Testis (tissue), 3 donors: Measurements from ENCODE around the gene DPYD. TPM values are rescaled to one million over a fixed set of nuclear protein-coding genes. Genes with fewer than 3 reads are reported as not detected.

Experiments
- DNase-seq: peaks from one replicate; pipeline ENCODE4 v3.0.0-alpha.2; 2019
- H3K27ac ChIP-seq, 2 donors: fragments of 200-600 bp; sonication (generic); one replicate each; pipeline ENCODE4 v1.5.1; 2019
- H3K27me3 ChIP-seq: fragments of 200-600 bp; sonication (generic); one replicate; pipeline ENCODE4 v1.5.1; 2019
- H3K36me3 ChIP-seq: fragments of 200-600 bp; sonication (generic); one replicate; pipeline ENCODE4 v1.5.1; 2017; ENCODE audit warnings: low read depth; ENCODE audit errors: missing control alignments
- H3K4me1 ChIP-seq: fragments of 200-600 bp; sonication (generic); one replicate; pipeline ENCODE4 v1.5.1; 2019
- H3K4me3 ChIP-seq, 2 donors: fragments of 200-600 bp; sonication (generic); one replicate each; pipeline ENCODE4 v1.5.1; 2017 to 2019
- H3K9me3 ChIP-seq: fragments of 200-600 bp; sonication (generic); one replicate; pipeline ENCODE4 v1.5.1; 2017
- CTCF ChIP-seq, 3 experiments: fragments of 450-650 bp in 2 of 3; fragments of 200-600 bp in 1 of 3; sonication (generic) in 1 of 3; IDR thresholded peaks; one replicate each; pipeline ENCODE4 v1.5.1; 2016 to 2019; ENCODE audit warnings: antibody characterized with exemption in 3 of 3, mild to moderate bottlenecking in 2 of 3, moderate library complexity in 1 of 3
- POLR2A ChIP-seq: fragments of 450-650 bp; IDR thresholded peaks from one replicate; pipeline ENCODE4 v1.6.1; 2017; ENCODE audit warnings: antibody characterized with exemption, mild to moderate bottlenecking, moderate library complexity
- WGBS, 2 donors: methylation state at CpG; one replicate each; pipeline ENCODE4 v1.1.5; 2018; 5-methylcytosine and 5-hydroxymethylcytosine counted together
- intact Hi-C: fragments of 100-400 bp; cut with DNase I; formaldehyde crosslinking; loops from one replicate; pipeline ENCODE4 v1.15.1; 2023; ENCODE audit warnings: low total_unique reads
- polyA plus RNA-seq: library from polyadenylated mRNA; stranded (reverse); fragments of 350-450 nt; fragmentation: Illumina TruSeq; extraction: RNeasy Lipid Tissue Mini Kit (QIAGEN cat#74804); gene quantifications from one replicate; pipeline ENCODE4 v1.2.3, GENCODE V29; 2014; ENCODE audit warnings: low read depth, low replicate concordance; ENCODE audit not compliant: insufficient read depth
- total RNA-seq, 2 donors: library from RNA; depleted of rRNA; stranded (reverse); fragments of >200 nt; gene quantifications; one replicate each; pipeline ENCODE4 v1.2.3, GENCODE V29; 2016

Gene DPYD
- total and polyA plus RNA-seq, 3 donors from 2014 or later, result 6.7 to 14.7 (median 11.5) TPM

GRCh38 chr1:97820470-97821188 is 100.2 kb downstream of the DPYD start:
- DNase-seq, result no peak
- TF ChIP-seq POLR2A (no peak), CTCF (IDR thresholded peaks at IDR 0.05) (peak in 2 of 3 experiments; percentile 12 to 28)
- H3K27me3 ChIP-seq, result no peaks in the 10 kb centered on the region
- no peak overlapping the region for H3K4me3 ChIP-seq
- H3K27ac ChIP-seq, result no peak overlapping the region
- no peaks in the 10 kb centered on the region for H3K4me1 ChIP-seq
- H3K9me3 ChIP-seq, result no peaks in the 10 kb centered on the region
- H3K36me3 ChIP-seq, result no peaks in the 10 kb centered on the region
- intact Hi-C loops, result no loop called here
- 71 to 76% methylated on average over 6 of the region's 6 CpGs for WGBS, 2 donors

GRCh38 chr1:97816927-97817326 is 103.9 kb downstream of the DPYD start:
- Histone ChIP-seq H3K27me3 (no peaks in the 10 kb centered on the region), H3K36me3 (no peaks in the 10 kb centered on the region), H3K27ac (no peak overlapping the region), H3K9me3 (no peaks in the 10 kb centered on the region), H3K4me3 (no peak overlapping the region), H3K4me1 (no peaks in the 10 kb centered on the region)
- no peak for DNase-seq
- intact Hi-C loops, result no loop called here
- TF ChIP-seq POLR2A, result no peak
- TF ChIP-seq CTCF (IDR thresholded peaks at IDR 0.05), result no peak
- WGBS, 2 donors, result 51 to 75% methylated on average over 1 of the region's 1 CpG

GRCh38 chr1:97814804-97815203 is 106.0 kb downstream of the DPYD start:
- intact Hi-C loops, result no loop called here
- no peaks in the 10 kb centered on the region for H3K9me3 ChIP-seq
- TF ChIP-seq POLR2A (no peak), CTCF (IDR thresholded peaks at IDR 0.05) (no peak)
- H3K27me3 ChIP-seq, result no peaks in the 10 kb centered on the region
- DNase-seq, result no peak
- WGBS, 2 donors, result 88 to 100% methylated on average over 3 of the region's 3 CpGs
- H3K27ac ChIP-seq, result no peak overlapping the region
- no peaks in the 10 kb centered on the region for H3K4me1 ChIP-seq
- H3K4me3 ChIP-seq, result no peak overlapping the region
- H3K36me3 ChIP-seq, result no peaks in the 10 kb centered on the region

- no peak overlapping the region for H3K4me3 ChIP-seq
- H3K36me3 ChIP-seq, result no peaks in the 10 kb centered on the region
- no peaks in the 10 kb centered on the region for H3K4me1 ChIP-seq
- no peaks in the 10 kb centered on the region for H3K9me3 ChIP-seq
- intact Hi-C loops, result no loop called here
- no peaks in the 10 kb centered on the region for H3K27me3 ChIP-seq
- TF ChIP-seq POLR2A (no peak), CTCF (IDR thresholded peaks at IDR 0.05) (no peak)
- WGBS, 2 donors, result 89 to 95% methylated on average over 1 of the region's 1 CpG
- no peak for DNase-seq
- H3K27ac ChIP-seq, result no peak overlapping the region
These were observed 106.7 kb downstream of the DPYD start for GRCh38 chr1:97814121-97814520.

- no peaks in the 10 kb centered on the region for H3K36me3 ChIP-seq
- no peaks in the 10 kb centered on the region for H3K27me3 ChIP-seq
- H3K9me3 ChIP-seq, result no peaks in the 10 kb centered on the region
- no peak overlapping the region for H3K4me3 ChIP-seq
- DNase-seq, result no peak
- H3K27ac ChIP-seq, result no peak overlapping the region
- no peak for TF ChIP-seq POLR2A
- no peak for TF ChIP-seq CTCF (IDR thresholded peaks at IDR 0.05)
- intact Hi-C loops, result no loop called here
- H3K4me1 ChIP-seq, result no peaks in the 10 kb centered on the region
These were observed 108.8 kb downstream of the DPYD start for GRCh38 chr1:97812076-97812475.
